Peyer's patch (tissue), 4 donors: ENCODE data around the gene CFAP97D2. TPM values are rescaled to one million over a fixed set of nuclear protein-coding genes. Genes with fewer than 3 reads are reported as not detected.

Experiments
- DNase-seq, 3 donors: peaks; one replicate each; pipeline ENCODE4 v3.0.0-alpha.2; 2017 to 2019
- H3K27ac ChIP-seq, 4 donors: fragments of 200-600 bp; sonication (generic); one replicate each; pipeline ENCODE4 v1.5.1; 2016 to 2019
- H3K27me3 ChIP-seq, 2 donors: fragments of 200-600 bp; sonication (generic); one replicate each; pipeline ENCODE4 v1.5.1; 2019
- H3K36me3 ChIP-seq, 3 donors: fragments of 200-600 bp; sonication (generic); one replicate each; pipeline ENCODE4 v1.5.1; 2016 to 2019
- H3K4me1 ChIP-seq, 4 donors: fragments of 200-600 bp; sonication (generic); one replicate each; pipeline ENCODE4 v1.5.1; 2016 to 2019
- H3K4me3 ChIP-seq, 4 donors: fragments of 200-600 bp; sonication (generic); 1 replicate in 3 of 4; 2 replicates in 1 of 4; pipeline ENCODE4 v1.5.1; 2016 to 2019; ENCODE audit warnings: mild to moderate bottlenecking in 1 of 4
- H3K9me3 ChIP-seq, 4 donors: fragments of 200-600 bp; sonication (generic); one replicate each; pipeline ENCODE4 v1.5.1; 2016 to 2019; ENCODE audit warnings: mild to moderate bottlenecking in 1 of 4
- CTCF ChIP-seq, 6 experiments: fragments of 450-650 bp in 4 of 6; fragments of 200-600 bp in 2 of 6; sonication (generic) in 1 of 6; IDR thresholded peaks; one replicate each; pipeline ENCODE4 v1.5.1; 2017 to 2019; ENCODE audit warnings: antibody characterized with exemption in 6 of 6, mild to moderate bottlenecking in 3 of 6, moderate library complexity in 1 of 6
- POLR2A ChIP-seq, 2 donors: fragments of 450-650 bp; IDR thresholded peaks; one replicate each; pipeline ENCODE4 v1.5.1; 2017; ENCODE audit warnings: antibody characterized with exemption in 2 of 2, mild to moderate bottlenecking in 2 of 2, moderate library complexity in 2 of 2
- total RNA-seq, 4 donors: library from RNA; depleted of rRNA; stranded (reverse); fragments of >200 nt; gene quantifications; one replicate each; pipeline ENCODE4 v1.1.0, GENCODE V29; 2016

Gene CFAP97D2
- total RNA-seq, 4 donors from 2014 or later = not detected

- Histone ChIP-seq H3K36me3 (no peaks in the 10 kb centered on the region), H3K9me3 (no peaks in the 10 kb centered on the region), H3K27ac (peak overlapping the region; percentile 26 to 81 (median 60)), H3K4me3 (peak overlapping the region in 1 of 4 donors; percentile 16), H3K27me3 (no peaks in the 10 kb centered on the region), H3K4me1 (peaks cover 0 to 43% (median 15%) of the 10 kb centered on the region in 4 donors)
- no peak for TF ChIP-seq CTCF (IDR thresholded peaks at IDR 0.05)
- no peak for TF ChIP-seq POLR2A (IDR thresholded peaks at IDR 0.05)
- DNase-seq = peak; percentile 53 to 90 (median 87)
These were observed 36.2 kb upstream of the CFAP97D2 start for GRCh38 chr13:114142640-114143490.

- H3K27ac ChIP-seq = peak overlapping the region in 3 of 4 donors; percentile 58 to 81 (median 62)
- H3K36me3 ChIP-seq = no peaks in the 10 kb centered on the region
- peaks cover 0 to 45% (median 15%) of the 10 kb centered on the region in 4 donors for H3K4me1 ChIP-seq
- H3K9me3 ChIP-seq = no peaks in the 10 kb centered on the region
- H3K27me3 ChIP-seq = no peaks in the 10 kb centered on the region
- TF ChIP-seq CTCF (IDR thresholded peaks at IDR 0.05) = peak in 3 of 6 experiments; percentile 17 to 26 (median 22)
- TF ChIP-seq POLR2A (IDR thresholded peaks at IDR 0.05) = no peak
- H3K4me3 ChIP-seq = no peak overlapping the region
- DNase-seq = peak; percentile 3 to 67 (median 46)
These were observed 35.1 kb upstream of the CFAP97D2 start for GRCh38 chr13:114143806-114144605.

GRCh38 chr13:114144606-114145244 lies 34.3 kb upstream of the CFAP97D2 start:
- H3K27ac ChIP-seq = peak overlapping the region in 1 of 4 donors; percentile 81
- H3K4me1 ChIP-seq = peaks cover 0 to 45% (median 15%) of the 10 kb centered on the region in 4 donors
- TF ChIP-seq POLR2A (IDR thresholded peaks at IDR 0.05) (no peak), CTCF (IDR thresholded peaks at IDR 0.05) (no peak)
- H3K4me3 ChIP-seq = no peak overlapping the region
- no peaks in the 10 kb centered on the region for H3K27me3 ChIP-seq
- no peaks in the 10 kb centered on the region for H3K36me3 ChIP-seq
- no peaks in the 10 kb centered on the region for H3K9me3 ChIP-seq
- peak in 2 of 3 donors; percentile 13 to 42 for DNase-seq

- DNase-seq = peak; percentile 16 to 41 (median 34)
- H3K9me3 ChIP-seq = no peaks in the 10 kb centered on the region
These were observed 33.8 kb upstream of the CFAP97D2 start for GRCh38 chr13:114145256-114145655.

More at GRCh38 chr13:114145256-114145655, 33.8 kb upstream of the CFAP97D2 start:
- no peak overlapping the region for H3K4me3 ChIP-seq
- peaks cover 0 to 44% (median 15%) of the 10 kb centered on the region in 4 donors for H3K4me1 ChIP-seq
- TF ChIP-seq CTCF (IDR thresholded peaks at IDR 0.05) (no peak), POLR2A (IDR thresholded peaks at IDR 0.05) (no peak)
- no peak overlapping the region for H3K27ac ChIP-seq
- no peaks in the 10 kb centered on the region for H3K27me3 ChIP-seq
- H3K36me3 ChIP-seq = no peaks in the 10 kb centered on the region
